HG03025 (cell line): Measurements from ENCODE around the gene PCDHA12.
"Not testable (repeated sequence)": the region's sequence is repeated elsewhere in the genome, so short reads cannot be mapped to it uniquely, and the experiment has no call there.

ENCODE experiments used
- ATAC-seq: cut with Tn5 transposase; IDR thresholded peaks from one replicate; pipeline ENCODE4 v1.9.1; 2021; ENCODE audit warnings: mild to moderate bottlenecking, moderate library complexity; ENCODE audit not compliant: unreplicated experiment, low FRiP score

PCDHA12 gene

GRCh38 chr5:140875085-140876065, at the start of gene PCDHA12:
PCDHA12 (plus strand) TSS chr5:140875308; CDS start chr5:140875473, 165 bp downstream.
- no peak for ATAC-seq

GRCh38 chr5:140827704-140828361, 47.3 kb upstream of the PCDHA12 start, which contains the start of gene PCDHA6:
PCDHA6 (plus strand) TSS chr5:140827960; CDS start chr5:140828092, 132 bp downstream.
- no peak for ATAC-seq

- ATAC-seq, result no peak
Measured at GRCh38 chr5:140828362-140828737, 46.8 kb upstream of the PCDHA12 start.

GRCh38 chr5:140829511-140830501, 45.3 kb upstream of the PCDHA12 start:
- ATAC-seq, result not testable (repeated sequence)

GRCh38 chr5:140833993-140834392, 41.1 kb upstream of the PCDHA12 start, which contains the start of gene PCDHA7:
PCDHA7 (plus strand) TSS chr5:140834269; CDS start chr5:140834384, 115 bp downstream.
- ATAC-seq, result no peak

GRCh38 chr5:140834439-140835008, 40.6 kb upstream of the PCDHA12 start:
- ATAC-seq, result not testable (repeated sequence)

- no peak for ATAC-seq
Measured at GRCh38 chr5:140835622-140836510, 39.2 kb upstream of the PCDHA12 start.

GRCh38 chr5:140840978-140841962, 33.8 kb upstream of the PCDHA12 start, which contains the start of gene PCDHA8:
PCDHA8 (plus strand) TSS chr5:140841187; CDS start chr5:140841322, 135 bp downstream.
- no peak for ATAC-seq

- no peak for ATAC-seq
Measured at GRCh38 chr5:140842798-140843733, 32.0 kb upstream of the PCDHA12 start.

- ATAC-seq, result not testable (repeated sequence)
Measured at GRCh38 chr5:140848139-140849102, 26.7 kb upstream of the PCDHA12 start, which contains the start of gene PCDHA9. PCDHA9 (plus strand) TSS chr5:140848382; CDS start chr5:140848496, 114 bp downstream.

- not testable (repeated sequence) for ATAC-seq
Measured at GRCh38 chr5:140849831-140850634, 25.1 kb upstream of the PCDHA12 start.

GRCh38 chr5:140855772-140856674, 19.1 kb upstream of the PCDHA12 start, which contains the start of gene PCDHA10:
PCDHA10 (plus strand) TSS chr5:140855897; CDS start chr5:140856049, 152 bp downstream.
- ATAC-seq, result no peak
